ENCODE data around the gene ZNF425. TPM values are rescaled to one million over a fixed set of nuclear protein-coding genes. Genes with fewer than 3 reads are reported as not detected.
A peak's percentile ranks its signal among the peaks of the same experiment; 100 is the strongest.

Gene ZNF425, protein sequence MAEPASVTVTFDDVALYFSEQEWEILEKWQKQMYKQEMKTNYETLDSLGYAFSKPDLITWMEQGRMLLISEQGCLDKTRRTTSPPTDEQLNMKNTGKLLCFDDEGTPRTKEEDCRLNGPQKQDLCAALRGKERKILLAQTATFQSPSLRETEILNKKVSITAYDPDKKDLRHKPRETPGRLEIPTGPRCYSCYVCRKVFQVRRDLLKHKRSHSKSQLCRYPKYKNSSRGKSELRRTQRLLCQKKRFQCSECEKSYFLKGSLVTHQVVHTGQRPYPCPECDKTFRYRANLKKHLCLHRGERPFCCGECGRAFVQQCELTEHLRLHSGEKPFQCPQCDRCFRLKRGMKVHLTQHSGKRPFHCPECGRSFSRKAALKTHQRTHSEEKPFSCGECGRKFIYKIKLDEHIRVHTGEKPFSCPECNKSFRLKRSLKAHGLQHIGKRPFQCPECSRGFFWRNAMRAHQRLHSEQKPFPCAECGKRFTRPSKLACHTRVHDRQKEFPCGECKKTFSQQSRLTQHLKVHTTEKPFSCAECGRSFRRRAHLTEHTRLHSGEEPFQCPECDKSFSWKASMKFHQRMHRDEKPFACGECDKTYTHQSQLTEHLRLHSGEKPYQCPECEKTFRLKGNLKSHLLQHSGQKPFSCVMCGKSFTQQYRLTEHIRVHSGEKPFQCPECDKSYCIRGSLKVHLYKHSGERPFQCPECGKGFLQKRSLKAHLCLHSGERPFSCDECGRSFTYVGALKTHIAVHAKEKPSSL
- under 1 TPM; 0.57 TPM for total RNA-seq

DNA sequence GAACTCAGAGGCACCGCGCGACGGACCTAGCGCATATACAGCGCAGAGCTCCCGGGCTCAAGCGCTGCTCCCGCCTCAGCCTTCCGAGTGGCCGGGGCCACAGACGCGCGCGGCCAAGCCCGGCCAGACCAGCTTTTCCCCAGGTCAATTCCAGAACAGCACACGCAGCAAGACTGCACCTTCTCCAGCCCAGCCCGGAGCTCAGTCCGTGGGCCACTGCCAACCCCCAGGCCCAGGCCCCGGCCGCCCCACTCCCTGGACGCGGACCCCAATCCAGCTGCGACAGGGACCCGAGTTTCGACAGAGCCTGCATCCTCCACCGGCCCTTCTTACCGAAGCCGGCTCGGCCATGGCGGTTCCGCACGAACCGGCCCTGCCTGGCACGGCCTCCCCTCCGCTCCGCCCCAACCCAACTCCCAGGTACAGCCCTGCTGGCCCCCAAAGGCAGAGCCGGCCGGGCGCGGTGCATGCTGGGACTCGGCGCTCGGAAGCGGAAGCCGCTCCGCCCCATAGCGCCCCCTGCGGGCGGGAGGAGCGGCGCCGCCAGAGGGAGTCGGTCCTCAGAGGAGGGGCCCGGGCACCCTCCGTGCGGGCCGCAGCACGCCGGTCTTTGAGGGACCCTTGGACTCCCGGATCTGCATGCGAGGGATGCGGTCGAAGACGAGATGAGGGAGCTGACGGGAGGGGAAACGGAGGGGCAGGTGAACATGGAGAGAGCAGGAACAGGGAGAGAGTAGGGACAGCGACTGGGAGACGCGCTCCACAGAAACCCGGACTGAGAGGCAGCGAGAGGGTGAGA is at the start of gene ZNF425:
Gene ZNF425, minus strand, starts transcription at position 462 of the 799 bp plus-strand sequence. Its CDS starts 111 bp downstream, at position 351.
- Mint-ChIP-seq H3K27me3 (ENCODE audit: low read depth) (no peaks in the 10 kb centered on the region), H3K36me3 (ENCODE audit: low read depth) (peaks cover 28% of the 10 kb centered on the region), H3K4me1 (ENCODE audit: low read depth) (peaks cover 22% of the 10 kb centered on the region), H3K9me3 (peaks cover 7% of the 10 kb centered on the region), H3K27ac (peak within 1 kb of the TSS; percentile 99), H3K4me3 (peak within 1 kb of the TSS; percentile 98)
- intact Hi-C loops (cut with micrococcal nuclease), result loop anchor here (1.0 to 10.0 kb wide), 16 partner anchors 21 to 646 kb away; partner anchors contain the start of genes CUL1, EZH2, PDIA4 and ZNF282
- peak; percentile 91 for DNase-seq
- CTCF ChIA-PET, result interaction anchor here (0.5 to 2.2 kb wide), 16 partner anchors 10 to 643 kb away, joined by 3 to 7 read pairs (median 4); partner anchors contain the start of genes ZNF282 and ZNF398

DNA sequence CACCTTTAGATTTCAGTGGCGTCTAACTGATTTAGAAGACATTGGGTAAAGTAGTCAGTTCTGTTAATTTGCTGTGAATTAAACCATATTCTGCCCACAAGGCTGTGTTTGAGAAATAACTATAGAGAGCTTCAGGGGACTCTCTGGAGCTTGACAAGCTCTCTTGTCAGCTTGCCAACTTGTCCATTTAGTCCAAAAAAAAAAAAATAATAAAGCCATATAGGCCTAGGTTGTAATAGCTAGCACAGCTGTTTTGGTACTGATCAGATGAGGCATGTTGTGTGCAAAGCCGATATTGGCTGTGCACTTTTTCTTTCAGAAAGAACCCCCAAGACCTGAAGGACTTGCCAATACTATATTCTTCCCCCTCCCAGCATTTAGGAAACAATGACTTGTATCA is 49.0 kb upstream of the ZNF425 start:
- intact Hi-C loops (cut with micrococcal nuclease), result no loop called here
- Mint-ChIP-seq H3K36me3 (ENCODE audit: low read depth) (peaks cover 26% of the 10 kb centered on the region), H3K4me1 (ENCODE audit: low read depth) (no peaks in the 10 kb centered on the region), H3K27me3 (ENCODE audit: low read depth) (no peaks in the 10 kb centered on the region), H3K27ac (no peak overlapping the region), H3K9me3 (no peaks in the 10 kb centered on the region), H3K4me3 (no peak overlapping the region)
- no peak for DNase-seq
- CTCF ChIA-PET, result interaction anchor here (0.6 kb wide), 1 partner anchor 88 kb away, joined by 3 read pairs; no protein-coding TSS in a partner anchor

DNA sequence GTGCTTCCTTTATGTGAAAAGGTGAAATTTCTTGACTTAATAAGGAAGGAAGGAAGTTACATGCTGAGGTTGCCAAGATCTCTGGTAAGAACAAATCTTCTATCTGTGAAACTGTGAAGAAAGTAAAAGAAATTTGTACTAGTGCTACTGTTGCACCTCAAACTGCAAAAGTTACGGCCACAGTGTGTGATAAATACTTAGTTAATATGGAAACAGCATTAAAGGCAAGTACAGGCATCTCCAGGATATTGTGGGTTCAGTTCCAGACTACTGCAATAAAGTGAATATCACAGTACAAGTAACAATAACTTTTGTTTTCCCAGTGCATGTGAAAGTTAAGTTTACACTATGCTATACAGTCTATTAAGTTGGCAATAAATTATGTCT is 46.4 kb upstream of the ZNF425 start:
- Mint-ChIP-seq H3K9me3 (no peaks in the 10 kb centered on the region), H3K27me3 (ENCODE audit: low read depth) (no peaks in the 10 kb centered on the region), H3K27ac (peak overlapping the region; percentile 56), H3K4me3 (no peak overlapping the region), H3K36me3 (ENCODE audit: low read depth) (peaks cover 15% of the 10 kb centered on the region), H3K4me1 (ENCODE audit: low read depth) (no peaks in the 10 kb centered on the region)
- no peak for DNase-seq
- CTCF ChIA-PET, result no interaction called here
- intact Hi-C loops (cut with micrococcal nuclease), result no loop called here

DNA sequence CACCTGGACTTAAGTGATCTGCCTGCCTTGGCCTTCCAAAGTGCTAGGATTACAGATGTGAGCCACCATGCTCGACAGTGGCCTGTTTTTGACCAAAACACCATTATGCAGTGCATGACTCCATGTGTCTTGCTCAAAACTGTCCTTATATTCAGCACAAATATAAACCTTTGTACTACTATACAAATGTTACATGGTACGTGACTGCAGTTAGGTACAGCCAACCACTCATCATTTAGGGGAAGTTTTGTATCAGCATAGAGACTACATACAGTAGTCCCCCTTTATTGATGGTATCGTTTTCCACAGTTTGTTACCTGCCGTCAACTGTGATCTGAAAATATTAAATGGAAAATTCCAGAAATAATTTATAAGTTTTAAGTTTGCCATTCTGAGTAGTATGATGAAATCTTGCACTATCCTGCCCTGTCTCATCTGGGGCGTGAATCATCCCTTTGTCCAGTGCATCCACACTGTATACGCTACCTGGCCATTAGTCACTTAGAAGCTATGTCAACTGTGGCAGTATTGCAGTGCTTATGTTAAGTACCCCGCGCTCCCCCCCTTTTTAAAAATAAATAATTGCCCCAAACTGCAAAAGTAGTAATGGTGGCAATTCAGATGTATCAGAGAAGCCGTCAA is 45.9 kb upstream of the ZNF425 start:
- Mint-ChIP-seq H3K4me1 (ENCODE audit: low read depth) (no peaks in the 10 kb centered on the region), H3K36me3 (ENCODE audit: low read depth) (peaks cover 14% of the 10 kb centered on the region), H3K9me3 (no peaks in the 10 kb centered on the region), H3K4me3 (no peak overlapping the region), H3K27me3 (ENCODE audit: low read depth) (no peaks in the 10 kb centered on the region), H3K27ac (peak overlapping the region; percentile 56)
- DNase-seq, result no peak
- CTCF ChIA-PET, result no interaction called here
- intact Hi-C loops (cut with micrococcal nuclease), result no loop called here

DNA sequence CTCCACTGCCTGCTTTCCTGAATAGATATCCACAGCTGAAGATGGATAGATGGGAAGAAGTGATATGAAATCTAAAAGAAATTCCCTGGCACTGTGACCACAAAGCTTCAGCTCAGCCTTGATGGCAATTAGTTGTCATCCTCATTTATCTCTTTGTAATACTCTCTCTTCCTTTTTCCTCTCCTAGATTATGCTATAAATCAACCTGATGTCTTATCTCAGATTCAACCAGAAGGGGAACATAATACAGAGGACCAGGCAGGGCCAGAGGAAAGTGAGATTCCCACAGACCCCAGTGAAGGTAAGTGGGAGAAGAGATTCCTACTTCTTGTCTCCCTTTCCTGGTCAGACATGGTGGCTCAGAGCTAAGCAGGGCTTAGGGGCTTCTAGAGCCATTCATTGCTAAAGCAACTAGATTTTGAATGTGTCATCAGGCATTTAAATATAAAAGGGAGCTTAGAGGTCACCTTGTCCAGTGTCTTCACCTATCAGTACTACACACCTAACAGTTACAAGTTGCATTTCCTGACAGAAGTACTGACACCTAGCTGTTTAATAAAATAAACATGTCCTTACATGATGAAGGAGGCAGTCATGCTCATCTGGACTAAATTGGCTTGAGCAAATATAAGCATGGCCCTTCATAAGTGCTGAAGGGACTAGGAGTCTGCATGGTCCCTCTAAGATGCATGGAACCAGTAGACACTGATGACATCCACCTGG is 40.7 kb upstream of the ZNF425 start:
- H3K9me3 Mint-ChIP-seq, result no peaks in the 10 kb centered on the region
- H3K4me3 Mint-ChIP-seq, result no peak overlapping the region
- CTCF ChIA-PET, result interaction anchor here (1.1 kb wide), 1 partner anchor 10 kb away, joined by 4 read pairs; no protein-coding TSS in a partner anchor
- no peak for DNase-seq
- no peak overlapping the region for H3K27ac Mint-ChIP-seq
- H3K27me3 Mint-ChIP-seq (ENCODE audit: low read depth), result no peaks in the 10 kb centered on the region
- H3K36me3 Mint-ChIP-seq (ENCODE audit: low read depth), result peaks cover 12% of the 10 kb centered on the region
- intact Hi-C loops (cut with micrococcal nuclease), result no loop called here
- H3K4me1 Mint-ChIP-seq (ENCODE audit: low read depth), result peaks cover 4% of the 10 kb centered on the region

DNA sequence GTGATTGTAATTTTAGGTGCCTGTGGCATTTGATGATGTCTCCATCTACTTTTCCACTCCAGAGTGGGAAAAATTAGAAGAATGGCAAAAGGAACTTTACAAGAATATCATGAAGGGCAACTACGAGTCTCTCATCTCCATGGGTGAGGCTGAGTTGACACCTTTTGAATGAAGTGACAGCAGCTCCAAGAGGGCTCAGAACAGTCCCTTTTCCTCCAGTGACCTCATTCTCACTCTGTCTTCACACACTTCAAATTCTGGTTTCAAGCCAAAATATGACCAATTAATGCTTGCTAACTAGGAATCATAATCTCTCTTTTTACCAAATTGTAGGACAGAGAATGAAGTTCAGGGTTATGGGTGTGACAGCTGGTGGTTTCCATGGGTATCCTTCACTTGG is 40.0 kb upstream of the ZNF425 start:
- H3K36me3 Mint-ChIP-seq (ENCODE audit: low read depth), result peaks cover 16% of the 10 kb centered on the region
- H3K27ac Mint-ChIP-seq, result no peak overlapping the region
- intact Hi-C loops (cut with micrococcal nuclease), result no loop called here
- H3K4me3 Mint-ChIP-seq, result no peak overlapping the region
- H3K27me3 Mint-ChIP-seq (ENCODE audit: low read depth), result no peaks in the 10 kb centered on the region
- H3K9me3 Mint-ChIP-seq, result no peaks in the 10 kb centered on the region
- peaks cover 8% of the 10 kb centered on the region for H3K4me1 Mint-ChIP-seq (ENCODE audit: low read depth)
- CTCF ChIA-PET, result interaction anchor here (0.6 to 1.1 kb wide), 2 partner anchors 11 to 24 kb away, joined by 4 to 5 read pairs; no protein-coding TSS in a partner anchor
- DNase-seq, result no peak

DNA sequence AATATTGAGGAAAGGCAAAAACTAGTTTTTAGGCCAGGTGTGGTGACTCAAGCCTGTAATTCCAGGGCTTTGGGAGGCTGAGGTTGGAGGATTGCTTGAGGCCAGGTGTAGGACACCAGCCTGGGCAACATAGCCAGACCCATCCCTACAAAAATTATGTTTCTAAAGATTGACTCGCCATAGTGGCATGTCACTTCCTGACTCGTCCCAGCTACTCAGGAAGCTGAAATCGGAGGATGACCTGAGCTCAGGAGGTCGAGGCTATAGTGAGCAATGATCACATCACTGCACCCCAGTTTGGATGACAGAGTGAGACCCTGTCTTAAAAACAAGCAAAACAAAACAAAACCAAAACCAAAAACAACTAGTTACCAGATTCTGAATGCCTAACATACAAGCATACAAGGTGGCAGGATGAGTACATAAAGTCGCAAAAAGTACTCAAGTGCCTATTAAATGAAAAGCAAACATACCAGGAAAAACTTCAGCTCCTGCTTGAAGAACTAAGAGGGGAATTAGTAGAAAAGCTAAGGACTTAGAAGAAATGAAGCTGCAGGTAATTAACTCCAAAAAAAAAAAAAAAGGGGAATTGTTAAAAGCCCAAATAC is 35.2 kb upstream of the ZNF425 start:
- H3K9me3 Mint-ChIP-seq, result no peaks in the 10 kb centered on the region
- CTCF ChIA-PET, result interaction anchor here (0.9 to 1.4 kb wide), 2 partner anchors 35 to 80 kb away, joined by 3 read pairs; no protein-coding TSS in a partner anchor
- H3K27me3 Mint-ChIP-seq (ENCODE audit: low read depth), result no peaks in the 10 kb centered on the region
- intact Hi-C loops (cut with micrococcal nuclease), result no loop called here
- peak overlapping the region; percentile 78 for H3K27ac Mint-ChIP-seq
- H3K4me1 Mint-ChIP-seq (ENCODE audit: low read depth), result peaks cover 30% of the 10 kb centered on the region
- peak; percentile 31 for DNase-seq
- no peak overlapping the region for H3K4me3 Mint-ChIP-seq
- H3K36me3 Mint-ChIP-seq (ENCODE audit: low read depth), result peaks cover 20% of the 10 kb centered on the region

DNA sequence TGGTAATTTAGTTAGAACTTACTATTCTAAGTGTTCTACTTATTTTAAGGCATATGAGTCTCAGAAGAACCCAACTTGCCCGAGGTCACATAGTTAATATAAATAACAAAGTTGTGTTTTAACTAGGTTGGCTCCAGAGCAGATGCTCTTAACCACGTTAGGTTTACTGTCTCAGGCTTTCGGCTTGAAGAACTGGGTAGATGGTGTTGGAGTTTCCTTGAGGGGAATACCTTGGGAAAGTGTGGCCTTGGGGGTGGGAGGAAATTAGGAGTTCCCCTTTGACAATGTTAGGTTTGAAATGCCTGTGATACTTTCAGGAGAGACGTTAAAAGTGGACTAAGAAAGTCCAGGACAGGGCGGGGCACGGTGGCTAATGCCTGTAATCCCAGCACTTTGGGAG is 30.8 kb upstream of the ZNF425 start:
- no peaks in the 10 kb centered on the region for H3K9me3 Mint-ChIP-seq
- H3K4me3 Mint-ChIP-seq, result no peak overlapping the region
- H3K27ac Mint-ChIP-seq, result no peak overlapping the region
- DNase-seq, result no peak
- intact Hi-C loops (cut with micrococcal nuclease), result no loop called here
- H3K36me3 Mint-ChIP-seq (ENCODE audit: low read depth), result peaks cover 32% of the 10 kb centered on the region
- peaks cover 31% of the 10 kb centered on the region for H3K4me1 Mint-ChIP-seq (ENCODE audit: low read depth)
- no peaks in the 10 kb centered on the region for H3K27me3 Mint-ChIP-seq (ENCODE audit: low read depth)
- CTCF ChIA-PET, result interaction anchor here (0.6 kb wide), 2 partner anchors 38 to 490 kb away, joined by 3 to 5 read pairs; no protein-coding TSS in a partner anchor

DNA sequence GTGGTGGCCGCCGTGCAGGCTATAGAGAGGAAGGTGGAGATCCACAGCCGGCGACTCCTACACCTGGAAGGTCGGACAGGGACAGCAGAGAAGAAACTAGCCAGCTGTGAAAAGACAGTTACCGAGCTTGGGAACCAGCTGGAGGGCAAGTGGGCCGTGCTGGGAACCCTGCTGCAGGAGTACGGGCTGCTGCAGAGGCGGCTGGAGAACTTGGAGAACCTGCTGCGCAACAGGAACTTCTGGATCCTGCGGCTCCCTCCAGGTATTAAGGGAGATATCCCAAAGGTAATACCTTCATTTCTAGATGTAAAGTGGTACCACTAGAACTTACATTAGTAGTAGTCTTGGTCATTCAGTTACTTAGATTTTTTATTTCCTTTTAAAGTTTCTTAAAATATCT is 27.9 kb upstream of the ZNF425 start:
- no peak for DNase-seq
- intact Hi-C loops (cut with micrococcal nuclease), result no loop called here
- H3K27me3 Mint-ChIP-seq (ENCODE audit: low read depth), result no peaks in the 10 kb centered on the region
- H3K9me3 Mint-ChIP-seq, result no peaks in the 10 kb centered on the region
- peaks cover 26% of the 10 kb centered on the region for H3K36me3 Mint-ChIP-seq (ENCODE audit: low read depth)
- peaks cover 22% of the 10 kb centered on the region for H3K4me1 Mint-ChIP-seq (ENCODE audit: low read depth)
- CTCF ChIA-PET, result no interaction called here
- H3K4me3 Mint-ChIP-seq, result no peak overlapping the region
- no peak overlapping the region for H3K27ac Mint-ChIP-seq

DNA sequence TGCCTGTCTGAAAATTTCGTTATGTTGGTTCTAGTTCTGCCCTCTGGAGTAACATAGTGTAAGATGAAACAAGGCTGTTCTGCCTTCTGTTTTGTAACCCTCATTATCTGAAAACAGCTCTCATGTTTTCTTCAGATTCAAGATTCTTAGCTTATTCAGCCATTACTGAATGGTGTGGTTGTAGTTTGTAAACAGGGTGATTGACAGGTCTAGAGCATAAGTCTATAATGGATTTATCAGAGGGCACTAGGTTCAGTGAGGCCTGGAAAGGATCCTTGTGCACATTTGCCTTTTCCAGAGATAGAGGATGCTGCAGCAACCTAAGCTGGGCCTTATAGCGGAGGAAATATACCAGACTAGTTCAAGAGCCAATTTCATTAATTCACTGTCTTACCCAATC is 27.2 kb upstream of the ZNF425 start:
- H3K27ac Mint-ChIP-seq, result no peak overlapping the region
- intact Hi-C loops (cut with micrococcal nuclease), result no loop called here
- no peaks in the 10 kb centered on the region for H3K27me3 Mint-ChIP-seq (ENCODE audit: low read depth)
- H3K4me3 Mint-ChIP-seq, result no peak overlapping the region
- CTCF ChIA-PET, result no interaction called here
- H3K36me3 Mint-ChIP-seq (ENCODE audit: low read depth), result peaks cover 26% of the 10 kb centered on the region
- H3K4me1 Mint-ChIP-seq (ENCODE audit: low read depth), result peaks cover 28% of the 10 kb centered on the region
- no peak for DNase-seq
- H3K9me3 Mint-ChIP-seq, result no peaks in the 10 kb centered on the region

DNA sequence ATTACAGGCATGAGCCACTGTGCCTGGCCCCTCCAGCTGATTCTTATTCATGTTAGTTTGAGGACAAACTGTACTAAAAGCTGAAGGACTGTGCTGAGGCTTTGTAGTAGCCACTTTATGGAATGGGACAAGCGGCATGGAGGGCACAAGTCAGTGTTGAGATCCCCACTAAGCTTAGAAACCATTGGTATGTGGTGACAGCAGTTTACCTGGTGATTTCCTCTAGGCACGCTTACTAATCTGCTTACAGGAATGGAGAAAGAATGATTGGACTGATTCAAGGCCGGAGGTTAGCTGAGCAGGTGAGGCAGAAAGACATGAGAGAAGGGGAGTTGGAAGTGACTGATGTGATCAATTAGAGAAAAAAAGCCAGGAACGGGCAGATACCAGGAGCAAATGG is 24.9 kb upstream of the ZNF425 start:
- DNase-seq, result no peak
- CTCF ChIA-PET, result interaction anchor here (0.6 to 1.1 kb wide), 2 partner anchors 57 to 516 kb away, joined by 3 read pairs; no protein-coding TSS in a partner anchor
- peaks cover 26% of the 10 kb centered on the region for H3K4me1 Mint-ChIP-seq (ENCODE audit: low read depth)
- no peak overlapping the region for H3K27ac Mint-ChIP-seq
- no peak overlapping the region for H3K4me3 Mint-ChIP-seq
- no peaks in the 10 kb centered on the region for H3K27me3 Mint-ChIP-seq (ENCODE audit: low read depth)
- intact Hi-C loops (cut with micrococcal nuclease), result no loop called here
- H3K36me3 Mint-ChIP-seq (ENCODE audit: low read depth), result peaks cover 15% of the 10 kb centered on the region
- H3K9me3 Mint-ChIP-seq, result no peaks in the 10 kb centered on the region
